GM23338 (cell line): Measurements from ENCODE around the gene S1PR3. TPM values are rescaled to one million over a fixed set of nuclear protein-coding genes. Genes with fewer than 3 reads are reported as not detected.

Source experiments
- ATAC-seq: fragments of 200-7000 bp; cut with Tn5 transposase; 3 replicates; pipeline ENCODE4 v1.9.1; 2020
- DNase-seq: peaks from one replicate; pipeline ENCODE4 v3.0.0-alpha.2; 2015; ENCODE audit warnings: low spot score
- H2AFZ ChIP-seq: fragments of 200-600 bp; sonication (generic); 2 replicates; pipeline ENCODE4 v1.8.0; 2016; ENCODE audit warnings: antibody characterized with exemption, mild to moderate bottlenecking, moderate library complexity
- H3F3A ChIP-seq: fragments of 200-600 bp; sonication (generic); replicated peaks from 2 replicates; pipeline ENCODE4 v1.8.0; 2017; ENCODE audit warnings: antibody characterized with exemption, mixed run types, low read depth
- H3K27ac ChIP-seq: fragments of 200-600 bp; sonication (generic); 2 replicates; pipeline ENCODE4 v1.6.1; 2016; ENCODE audit warnings: low read depth
- H3K27me3 ChIP-seq: fragments of 200-600 bp; sonication (generic); 2 replicates; pipeline ENCODE4 v1.8.0; 2016; ENCODE audit warnings: mild to moderate bottlenecking, mixed run types, moderate library complexity; ENCODE audit not compliant: insufficient read depth
- H3K36me3 ChIP-seq: fragments of 200-600 bp; sonication (generic); 2 replicates; pipeline ENCODE4 v1.8.0; 2016; ENCODE audit warnings: mild to moderate bottlenecking; ENCODE audit not compliant: insufficient read depth
- H3K4me1 ChIP-seq: fragments of 200-600 bp; sonication (generic); 2 replicates; pipeline ENCODE4 v1.8.0; 2016; ENCODE audit warnings: mild to moderate bottlenecking, moderate library complexity; ENCODE audit not compliant: insufficient read depth
- H3K4me2 ChIP-seq: fragments of 200-600 bp; sonication (generic); 2 replicates; pipeline ENCODE4 v1.7.1; 2017; ENCODE audit warnings: mixed run types
- H3K4me3 ChIP-seq: fragments of 200-600 bp; sonication (generic); 2 replicates; pipeline ENCODE4 v1.6.1; 2016; ENCODE audit warnings: mixed run types
- H3K79me2 ChIP-seq: fragments of 200-600 bp; sonication (generic); replicated peaks from 2 replicates; pipeline ENCODE4 v1.8.0; 2017; ENCODE audit warnings: mild to moderate bottlenecking; ENCODE audit not compliant: insufficient read depth
- H3K9me2 ChIP-seq: fragments of 200-600 bp; sonication (generic); 2 replicates; pipeline ENCODE4 v1.8.0; 2017; ENCODE audit not compliant: insufficient read depth
- H4K20me1 ChIP-seq: fragments of 200-600 bp; sonication (generic); replicated peaks from 2 replicates; pipeline ENCODE4 v1.8.0; 2017; ENCODE audit warnings: mild to moderate bottlenecking; ENCODE audit not compliant: insufficient read depth
- H3K27ac Mint-ChIP-seq: 2 replicates; pipeline ENCODE4 v1.8.0; 2020; ENCODE audit warnings: inconsistent platforms, mild to moderate bottlenecking, moderate library complexity, mixed read lengths
- H3K27me3 Mint-ChIP-seq: 3 replicates; pipeline ENCODE4 v1.8.0; 2022; ENCODE audit warnings: low read depth, mild to moderate bottlenecking, moderate library complexity, mixed read lengths, inconsistent platforms; ENCODE audit not compliant: insufficient read depth, poor library complexity
- H3K36me3 Mint-ChIP-seq: 3 replicates; pipeline ENCODE4 v1.8.0; 2021; ENCODE audit warnings: low read depth, mild to moderate bottlenecking, inconsistent platforms, moderate library complexity, mixed read lengths
- H3K4me1 Mint-ChIP-seq: 3 replicates; pipeline ENCODE4 v1.8.0; 2020; ENCODE audit warnings: mild to moderate bottlenecking, inconsistent platforms, mixed read lengths
- H3K4me3 Mint-ChIP-seq: 3 replicates; pipeline ENCODE4 v1.8.0; 2021; ENCODE audit warnings: moderate library complexity, mild to moderate bottlenecking, inconsistent platforms, mixed read lengths
- H3K9me3 Mint-ChIP-seq: 3 replicates; pipeline ENCODE4 v1.8.0; 2020; ENCODE audit warnings: moderate library complexity, mild to moderate bottlenecking, inconsistent platforms, mixed read lengths
- EZH2 ChIP-seq: fragments of 200-600 bp; sonication (generic); IDR thresholded peaks from one replicate; pipeline ENCODE4 v1.8.0; 2017; ENCODE audit warnings: antibody characterized with exemption, mild to moderate bottlenecking, low read depth; ENCODE audit not compliant: unreplicated experiment
- JUNB ChIP-seq: IDR thresholded peaks from one replicate; pipeline ENCODE4 v1.6.1; 2016; ENCODE audit warnings: antibody characterized with exemption; ENCODE audit not compliant: unreplicated experiment
- NANOG ChIP-seq: IDR thresholded peaks from 2 replicates; pipeline ENCODE4 v1.6.1; 2016; ENCODE audit warnings: antibody characterized with exemption, borderline replicate concordance
- POLR2AphosphoS5 ChIP-seq: IDR thresholded peaks from 2 replicates; pipeline ENCODE4 v1.6.1; 2016; ENCODE audit warnings: antibody characterized with exemption, low read depth
- ZNF331 ChIP-seq: fragments of 250-450 bp; sonication (Bioruptor Pico); IDR thresholded peaks from 2 replicates; pipeline ENCODE4 v1.5.0; 2020; ENCODE audit warnings: low read depth, mild to moderate bottlenecking, moderate library complexity
- polyA plus RNA-seq: library from polyadenylated mRNA; unstranded; fragments of >200 nt; fragmentation: Nextera tagmentation; extraction: Ambion mirVana; gene quantifications from 2 replicates; pipeline ENCODE4 v1.2.1, GENCODE V29; 2016
- total RNA-seq: library from RNA; depleted of rRNA; stranded (reverse); fragments of >200 nt; shearing (Covaris generic); gene quantifications from 2 replicates; pipeline ENCODE4 v1.2.3, GENCODE V29; 2014
- TF ChIP-seq, protein P1 (sequence below), 2 experiments: fragments of 200-600 bp in 1 of 2; sonication (generic) in 1 of 2; conservative IDR thresholded peaks; 2 replicates each; pipeline versions ENCODE4 v1.5.1 to v1.6.1; 2016 to 2017; ENCODE audit warnings: antibody characterized with exemption in 2 of 2, low read depth in 2 of 2, mild to moderate bottlenecking in 2 of 2, moderate library complexity in 1 of 2
- TF ChIP-seq, protein P2 (sequence below): fragments of 250-450 bp; sonication (Bioruptor Pico); IDR thresholded peaks from 2 replicates; pipeline ENCODE4 v1.5.0; 2020; ENCODE audit warnings: mild to moderate bottlenecking, moderate library complexity
- TF ChIP-seq, protein P3 (sequence below): IDR thresholded peaks from one replicate; pipeline ENCODE4 v1.6.1; 2018; ENCODE audit warnings: antibody characterized with exemption; ENCODE audit not compliant: unreplicated experiment

Gene S1PR3
- total and polyA plus RNA-seq, 2 experiments from 2014 or later, result 2.1 to 7.6 TPM

DNA sequence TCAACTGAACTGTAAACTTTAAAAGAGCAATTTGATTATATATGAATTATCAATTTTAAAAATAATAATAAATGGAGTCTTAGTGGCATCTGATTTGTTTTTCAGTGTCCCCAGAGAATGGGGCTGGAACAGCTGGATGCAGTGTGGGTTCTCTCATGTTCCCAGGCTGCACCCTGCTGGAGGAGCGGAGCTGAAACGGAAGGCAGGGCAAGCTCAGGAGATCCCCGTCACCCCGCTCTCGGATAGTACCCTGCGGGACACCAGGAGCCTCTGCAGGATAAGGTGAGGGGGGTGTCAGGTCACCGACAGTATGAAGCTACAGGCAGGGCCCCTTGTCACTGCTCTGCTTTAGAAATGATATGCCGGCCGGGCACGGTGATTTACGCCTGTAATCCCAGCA, 57.3 kb downstream of the S1PR3 start:
- DNase-seq (peak; percentile 54), ATAC-seq (peak; percentile 87)
- H3K4me1 Mint-ChIP-seq, result no peaks in the 10 kb centered on the region
- Histone ChIP-seq H4K20me1 (no peaks in the 10 kb centered on the region), H3K79me2 (no peaks in the 10 kb centered on the region), H3K4me3 (no peak overlapping the region), H3F3A (no peaks in the 10 kb centered on the region), H3K27me3 (no peaks in the 10 kb centered on the region), H3K9me2 (no peaks in the 10 kb centered on the region), H3K36me3 (no peaks in the 10 kb centered on the region), H3K27ac (no peak overlapping the region), H2AFZ (no peak overlapping the region), H3K4me1 (no peaks in the 10 kb centered on the region), H3K4me2 (no peak overlapping the region)
- no peak overlapping the region for H3K27ac Mint-ChIP-seq
- H3K27me3 Mint-ChIP-seq, result peaks cover 3% of the 10 kb centered on the region
- no peak overlapping the region for H3K4me3 Mint-ChIP-seq
- no peaks in the 10 kb centered on the region for H3K36me3 Mint-ChIP-seq
- H3K9me3 Mint-ChIP-seq, result no peaks in the 10 kb centered on the region
- no peak for TF ChIP-seq JUNB
- TF ChIP-seq, protein P1, sequence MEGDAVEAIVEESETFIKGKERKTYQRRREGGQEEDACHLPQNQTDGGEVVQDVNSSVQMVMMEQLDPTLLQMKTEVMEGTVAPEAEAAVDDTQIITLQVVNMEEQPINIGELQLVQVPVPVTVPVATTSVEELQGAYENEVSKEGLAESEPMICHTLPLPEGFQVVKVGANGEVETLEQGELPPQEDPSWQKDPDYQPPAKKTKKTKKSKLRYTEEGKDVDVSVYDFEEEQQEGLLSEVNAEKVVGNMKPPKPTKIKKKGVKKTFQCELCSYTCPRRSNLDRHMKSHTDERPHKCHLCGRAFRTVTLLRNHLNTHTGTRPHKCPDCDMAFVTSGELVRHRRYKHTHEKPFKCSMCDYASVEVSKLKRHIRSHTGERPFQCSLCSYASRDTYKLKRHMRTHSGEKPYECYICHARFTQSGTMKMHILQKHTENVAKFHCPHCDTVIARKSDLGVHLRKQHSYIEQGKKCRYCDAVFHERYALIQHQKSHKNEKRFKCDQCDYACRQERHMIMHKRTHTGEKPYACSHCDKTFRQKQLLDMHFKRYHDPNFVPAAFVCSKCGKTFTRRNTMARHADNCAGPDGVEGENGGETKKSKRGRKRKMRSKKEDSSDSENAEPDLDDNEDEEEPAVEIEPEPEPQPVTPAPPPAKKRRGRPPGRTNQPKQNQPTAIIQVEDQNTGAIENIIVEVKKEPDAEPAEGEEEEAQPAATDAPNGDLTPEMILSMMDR (conservative IDR thresholded peaks at IDR 0.05; ENCODE audit: low read depth in 2 of 2), result peak in 1 of 2 experiments; percentile 58; a peak in 3 of 4 replicates

DNA sequence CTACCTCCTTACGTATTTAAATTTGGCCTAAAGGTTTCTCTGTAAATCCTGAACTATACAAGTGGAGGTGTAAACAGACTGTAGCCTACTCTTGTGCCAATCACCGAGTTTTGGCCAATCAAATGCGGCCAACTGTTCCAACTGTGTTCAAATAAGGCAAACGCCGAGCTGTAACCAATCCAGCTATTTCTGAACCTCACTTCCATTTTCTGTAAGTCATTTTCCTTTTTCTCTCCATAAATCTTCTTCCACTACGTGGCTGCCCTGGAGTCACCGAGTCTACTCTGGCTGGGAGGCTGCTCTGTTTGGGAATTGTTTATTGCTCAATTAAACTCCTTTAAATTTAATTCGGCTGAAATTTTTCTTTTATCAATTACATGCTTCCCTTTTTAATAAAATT, 58.4 kb downstream of the S1PR3 start:
- Mint-ChIP-seq H3K4me1 (no peaks in the 10 kb centered on the region), H3K4me3 (no peak overlapping the region), H3K36me3 (no peaks in the 10 kb centered on the region), H3K9me3 (no peaks in the 10 kb centered on the region), H3K27ac (no peak overlapping the region), H3K27me3 (peaks cover 3% of the 10 kb centered on the region)
- no peak overlapping the region for H3K27ac ChIP-seq
- no peaks in the 10 kb centered on the region for H3K27me3 ChIP-seq
- DNase-seq (no peak), ATAC-seq (no peak)
- H3K79me2 ChIP-seq, result no peaks in the 10 kb centered on the region
- no peak overlapping the region for H3K4me2 ChIP-seq
- no peak overlapping the region for H3K4me3 ChIP-seq
- no peaks in the 10 kb centered on the region for H3K9me2 ChIP-seq
- no peak overlapping the region for H2AFZ ChIP-seq
- H3F3A ChIP-seq, result no peaks in the 10 kb centered on the region
- H4K20me1 ChIP-seq, result no peaks in the 10 kb centered on the region
- H3K4me1 ChIP-seq, result no peaks in the 10 kb centered on the region
- H3K36me3 ChIP-seq, result no peaks in the 10 kb centered on the region
- TF ChIP-seq, protein P1 (conservative IDR thresholded peaks at IDR 0.05; ENCODE audit: low read depth in 2 of 2), result no peak
- TF ChIP-seq EZH2 (no peak), POLR2AphosphoS5 (no peak), NANOG (no peak), ZNF331 (no peak)
- TF ChIP-seq, protein P2, sequence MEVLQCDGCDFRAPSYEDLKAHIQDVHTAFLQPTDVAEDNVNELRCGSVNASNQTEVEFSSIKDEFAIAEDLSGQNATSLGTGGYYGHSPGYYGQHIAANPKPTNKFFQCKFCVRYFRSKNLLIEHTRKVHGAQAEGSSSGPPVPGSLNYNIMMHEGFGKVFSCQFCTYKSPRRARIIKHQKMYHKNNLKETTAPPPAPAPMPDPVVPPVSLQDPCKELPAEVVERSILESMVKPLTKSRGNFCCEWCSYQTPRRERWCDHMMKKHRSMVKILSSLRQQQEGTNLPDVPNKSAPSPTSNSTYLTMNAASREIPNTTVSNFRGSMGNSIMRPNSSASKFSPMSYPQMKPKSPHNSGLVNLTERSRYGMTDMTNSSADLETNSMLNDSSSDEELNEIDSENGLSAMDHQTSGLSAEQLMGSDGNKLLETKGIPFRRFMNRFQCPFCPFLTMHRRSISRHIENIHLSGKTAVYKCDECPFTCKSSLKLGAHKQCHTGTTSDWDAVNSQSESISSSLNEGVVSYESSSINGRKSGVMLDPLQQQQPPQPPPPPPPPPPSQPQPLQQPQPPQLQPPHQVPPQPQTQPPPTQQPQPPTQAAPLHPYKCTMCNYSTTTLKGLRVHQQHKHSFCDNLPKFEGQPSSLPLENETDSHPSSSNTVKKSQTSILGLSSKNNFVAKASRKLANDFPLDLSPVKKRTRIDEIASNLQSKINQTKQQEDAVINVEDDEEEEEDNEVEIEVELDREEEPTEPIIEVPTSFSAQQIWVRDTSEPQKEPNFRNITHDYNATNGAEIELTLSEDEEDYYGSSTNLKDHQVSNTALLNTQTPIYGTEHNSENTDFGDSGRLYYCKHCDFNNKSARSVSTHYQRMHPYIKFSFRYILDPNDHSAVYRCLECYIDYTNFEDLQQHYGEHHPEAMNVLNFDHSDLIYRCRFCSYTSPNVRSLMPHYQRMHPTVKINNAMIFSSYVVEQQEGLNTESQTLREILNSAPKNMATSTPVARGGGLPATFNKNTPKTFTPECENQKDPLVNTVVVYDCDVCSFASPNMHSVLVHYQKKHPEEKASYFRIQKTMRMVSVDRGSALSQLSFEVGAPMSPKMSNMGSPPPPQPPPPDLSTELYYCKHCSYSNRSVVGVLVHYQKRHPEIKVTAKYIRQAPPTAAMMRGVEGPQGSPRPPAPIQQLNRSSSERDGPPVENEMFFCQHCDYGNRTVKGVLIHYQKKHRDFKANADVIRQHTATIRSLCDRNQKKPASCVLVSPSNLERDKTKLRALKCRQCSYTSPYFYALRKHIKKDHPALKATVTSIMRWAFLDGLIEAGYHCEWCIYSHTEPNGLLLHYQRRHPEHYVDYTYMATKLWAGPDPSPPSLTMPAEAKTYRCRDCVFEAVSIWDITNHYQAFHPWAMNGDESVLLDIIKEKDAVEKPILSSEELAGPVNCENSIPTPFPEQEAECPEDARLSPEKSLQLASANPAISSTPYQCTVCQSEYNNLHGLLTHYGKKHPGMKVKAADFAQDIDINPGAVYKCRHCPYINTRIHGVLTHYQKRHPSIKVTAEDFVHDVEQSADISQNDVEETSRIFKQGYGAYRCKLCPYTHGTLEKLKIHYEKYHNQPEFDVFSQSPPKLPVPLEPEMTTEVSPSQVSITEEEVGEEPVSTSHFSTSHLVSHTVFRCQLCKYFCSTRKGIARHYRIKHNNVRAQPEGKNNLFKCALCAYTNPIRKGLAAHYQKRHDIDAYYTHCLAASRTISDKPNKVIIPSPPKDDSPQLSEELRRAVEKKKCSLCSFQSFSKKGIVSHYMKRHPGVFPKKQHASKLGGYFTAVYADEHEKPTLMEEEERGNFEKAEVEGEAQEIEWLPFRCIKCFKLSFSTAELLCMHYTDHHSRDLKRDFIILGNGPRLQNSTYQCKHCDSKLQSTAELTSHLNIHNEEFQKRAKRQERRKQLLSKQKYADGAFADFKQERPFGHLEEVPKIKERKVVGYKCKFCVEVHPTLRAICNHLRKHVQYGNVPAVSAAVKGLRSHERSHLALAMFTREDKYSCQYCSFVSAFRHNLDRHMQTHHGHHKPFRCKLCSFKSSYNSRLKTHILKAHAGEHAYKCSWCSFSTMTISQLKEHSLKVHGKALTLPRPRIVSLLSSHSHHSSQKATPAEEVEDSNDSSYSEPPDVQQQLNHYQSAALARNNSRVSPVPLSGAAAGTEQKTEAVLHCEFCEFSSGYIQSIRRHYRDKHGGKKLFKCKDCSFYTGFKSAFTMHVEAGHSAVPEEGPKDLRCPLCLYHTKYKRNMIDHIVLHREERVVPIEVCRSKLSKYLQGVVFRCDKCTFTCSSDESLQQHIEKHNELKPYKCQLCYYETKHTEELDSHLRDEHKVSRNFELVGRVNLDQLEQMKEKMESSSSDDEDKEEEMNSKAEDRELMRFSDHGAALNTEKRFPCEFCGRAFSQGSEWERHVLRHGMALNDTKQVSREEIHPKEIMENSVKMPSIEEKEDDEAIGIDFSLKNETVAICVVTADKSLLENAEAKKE, result no peak
- TF ChIP-seq, protein P3, sequence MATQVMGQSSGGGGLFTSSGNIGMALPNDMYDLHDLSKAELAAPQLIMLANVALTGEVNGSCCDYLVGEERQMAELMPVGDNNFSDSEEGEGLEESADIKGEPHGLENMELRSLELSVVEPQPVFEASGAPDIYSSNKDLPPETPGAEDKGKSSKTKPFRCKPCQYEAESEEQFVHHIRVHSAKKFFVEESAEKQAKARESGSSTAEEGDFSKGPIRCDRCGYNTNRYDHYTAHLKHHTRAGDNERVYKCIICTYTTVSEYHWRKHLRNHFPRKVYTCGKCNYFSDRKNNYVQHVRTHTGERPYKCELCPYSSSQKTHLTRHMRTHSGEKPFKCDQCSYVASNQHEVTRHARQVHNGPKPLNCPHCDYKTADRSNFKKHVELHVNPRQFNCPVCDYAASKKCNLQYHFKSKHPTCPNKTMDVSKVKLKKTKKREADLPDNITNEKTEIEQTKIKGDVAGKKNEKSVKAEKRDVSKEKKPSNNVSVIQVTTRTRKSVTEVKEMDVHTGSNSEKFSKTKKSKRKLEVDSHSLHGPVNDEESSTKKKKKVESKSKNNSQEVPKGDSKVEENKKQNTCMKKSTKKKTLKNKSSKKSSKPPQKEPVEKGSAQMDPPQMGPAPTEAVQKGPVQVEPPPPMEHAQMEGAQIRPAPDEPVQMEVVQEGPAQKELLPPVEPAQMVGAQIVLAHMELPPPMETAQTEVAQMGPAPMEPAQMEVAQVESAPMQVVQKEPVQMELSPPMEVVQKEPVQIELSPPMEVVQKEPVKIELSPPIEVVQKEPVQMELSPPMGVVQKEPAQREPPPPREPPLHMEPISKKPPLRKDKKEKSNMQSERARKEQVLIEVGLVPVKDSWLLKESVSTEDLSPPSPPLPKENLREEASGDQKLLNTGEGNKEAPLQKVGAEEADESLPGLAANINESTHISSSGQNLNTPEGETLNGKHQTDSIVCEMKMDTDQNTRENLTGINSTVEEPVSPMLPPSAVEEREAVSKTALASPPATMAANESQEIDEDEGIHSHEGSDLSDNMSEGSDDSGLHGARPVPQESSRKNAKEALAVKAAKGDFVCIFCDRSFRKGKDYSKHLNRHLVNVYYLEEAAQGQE, result no peak
